Calu3 (cell line): Measurements from ENCODE around the gene FCHSD2. TPM values are rescaled to one million over a fixed set of nuclear protein-coding genes. Genes with fewer than 3 reads are reported as not detected.

Source experiments
- BruUV-seq: library from RNA; stranded (reverse); fragments of 400-500 nt; replicated peaks from 2 replicates; lab custom pipeline; 2021; lab: Mats Ljungman, UMichigan
- CTCF ChIA-PET: fragments of 300-600 bp; sonication (Branson Sonifier 250); formaldehyde crosslinking; loops from one replicate; lab custom pipeline; 2022; ENCODE audit warnings: antibody characterized with exemption; lab: Charles Lee
- DNase-seq: peaks from one replicate; pipeline ENCODE4 v3.0.0; 2022
- H3K27ac Mint-ChIP-seq: one replicate; pipeline ENCODE4 v1.8.0; 2022; ENCODE audit warnings: mixed read lengths; ENCODE audit not compliant: unreplicated experiment
- H3K27me3 Mint-ChIP-seq: one replicate; pipeline ENCODE4 v1.8.0; 2022; ENCODE audit warnings: mixed read lengths; ENCODE audit not compliant: unreplicated experiment
- H3K36me3 Mint-ChIP-seq: one replicate; pipeline ENCODE4 v1.8.0; 2022; ENCODE audit warnings: mild to moderate bottlenecking, moderate library complexity, mixed read lengths; ENCODE audit not compliant: insufficient read depth, unreplicated experiment
- H3K4me1 Mint-ChIP-seq: one replicate; pipeline ENCODE4 v1.8.0; 2022; ENCODE audit warnings: mild to moderate bottlenecking, low read depth, mixed read lengths; ENCODE audit not compliant: unreplicated experiment
- H3K4me3 Mint-ChIP-seq: one replicate; pipeline ENCODE4 v1.8.0; 2022; ENCODE audit warnings: mild to moderate bottlenecking, low read depth, moderate library complexity, mixed read lengths; ENCODE audit not compliant: unreplicated experiment
- H3K9me3 Mint-ChIP-seq: one replicate; pipeline ENCODE4 v1.8.0; 2022; ENCODE audit warnings: low read depth, mixed read lengths; ENCODE audit not compliant: unreplicated experiment
- intact Hi-C: fragments of 100-400 bp; cut with micrococcal nuclease; formaldehyde crosslinking; loops from one replicate; pipeline ENCODE4 v1.10.0; 2022; ENCODE audit not compliant: unreplicated experiment
- total RNA-seq: library from RNA; stranded (reverse); gene quantifications from 2 replicates; pipeline ENCODE4 v1.2.3, GENCODE V29; 2022
- TF ChIP-seq, protein P1 (sequence below): fragments of 200-600 bp; IDR thresholded peaks from one replicate; pipeline ENCODE4 v1.8.0; 2022; ENCODE audit warnings: antibody characterized with exemption; ENCODE audit not compliant: unreplicated experiment

The FCHSD2 gene
- total RNA-seq, 1 experiment from 2014 or later, result 16.2 TPM

DNA sequence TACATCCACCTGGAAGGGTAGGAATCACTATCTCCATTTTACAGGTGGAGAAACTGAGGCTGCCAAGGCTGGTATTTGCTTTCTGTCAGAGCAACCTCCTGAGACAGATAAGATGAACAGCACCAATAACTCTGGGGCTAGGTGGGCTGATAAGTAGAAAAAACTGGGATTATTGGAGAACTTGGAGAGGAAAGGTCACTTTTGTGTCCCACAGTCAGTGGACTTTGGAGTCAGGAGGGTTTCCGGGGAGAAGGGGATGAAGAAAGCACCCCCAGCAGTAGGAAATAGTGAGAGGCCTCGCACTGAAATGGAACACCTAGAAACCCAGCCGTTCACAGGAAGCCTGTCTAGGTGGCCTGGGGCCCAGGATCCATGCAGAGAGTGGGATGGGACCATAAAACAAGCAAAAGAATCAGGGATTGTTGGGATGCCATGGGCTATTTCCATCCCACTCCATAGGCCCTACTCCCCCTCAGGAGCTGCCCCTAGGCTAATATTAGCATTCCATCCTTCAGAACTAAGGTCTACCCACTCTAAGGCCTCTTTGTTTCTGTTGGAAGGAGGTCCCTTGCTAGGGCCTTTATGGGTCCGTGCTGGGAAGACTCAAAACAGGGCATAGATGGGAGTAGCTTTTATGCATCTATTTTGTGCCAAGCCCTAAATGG lies 31.0 kb upstream of the FCHSD2 start:
- TF ChIP-seq, protein P1, sequence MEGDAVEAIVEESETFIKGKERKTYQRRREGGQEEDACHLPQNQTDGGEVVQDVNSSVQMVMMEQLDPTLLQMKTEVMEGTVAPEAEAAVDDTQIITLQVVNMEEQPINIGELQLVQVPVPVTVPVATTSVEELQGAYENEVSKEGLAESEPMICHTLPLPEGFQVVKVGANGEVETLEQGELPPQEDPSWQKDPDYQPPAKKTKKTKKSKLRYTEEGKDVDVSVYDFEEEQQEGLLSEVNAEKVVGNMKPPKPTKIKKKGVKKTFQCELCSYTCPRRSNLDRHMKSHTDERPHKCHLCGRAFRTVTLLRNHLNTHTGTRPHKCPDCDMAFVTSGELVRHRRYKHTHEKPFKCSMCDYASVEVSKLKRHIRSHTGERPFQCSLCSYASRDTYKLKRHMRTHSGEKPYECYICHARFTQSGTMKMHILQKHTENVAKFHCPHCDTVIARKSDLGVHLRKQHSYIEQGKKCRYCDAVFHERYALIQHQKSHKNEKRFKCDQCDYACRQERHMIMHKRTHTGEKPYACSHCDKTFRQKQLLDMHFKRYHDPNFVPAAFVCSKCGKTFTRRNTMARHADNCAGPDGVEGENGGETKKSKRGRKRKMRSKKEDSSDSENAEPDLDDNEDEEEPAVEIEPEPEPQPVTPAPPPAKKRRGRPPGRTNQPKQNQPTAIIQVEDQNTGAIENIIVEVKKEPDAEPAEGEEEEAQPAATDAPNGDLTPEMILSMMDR, result no peak
- H3K9me3 Mint-ChIP-seq, result no peaks in the 10 kb centered on the region
- peaks cover 22% of the 10 kb centered on the region for H3K27me3 Mint-ChIP-seq
- BruUV-seq, result no TSS peak
- H3K4me1 Mint-ChIP-seq, result peaks cover 9% of the 10 kb centered on the region
- no peak overlapping the region for H3K4me3 Mint-ChIP-seq
- DNase-seq, result no peak
- no peak overlapping the region for H3K27ac Mint-ChIP-seq
- CTCF ChIA-PET, result no interaction called here
- intact Hi-C loops, result loop anchor here (10.0 kb wide), 1 partner anchor 448 kb away; no protein-coding TSS in a partner anchor
- H3K36me3 Mint-ChIP-seq, result no peaks in the 10 kb centered on the region

DNA sequence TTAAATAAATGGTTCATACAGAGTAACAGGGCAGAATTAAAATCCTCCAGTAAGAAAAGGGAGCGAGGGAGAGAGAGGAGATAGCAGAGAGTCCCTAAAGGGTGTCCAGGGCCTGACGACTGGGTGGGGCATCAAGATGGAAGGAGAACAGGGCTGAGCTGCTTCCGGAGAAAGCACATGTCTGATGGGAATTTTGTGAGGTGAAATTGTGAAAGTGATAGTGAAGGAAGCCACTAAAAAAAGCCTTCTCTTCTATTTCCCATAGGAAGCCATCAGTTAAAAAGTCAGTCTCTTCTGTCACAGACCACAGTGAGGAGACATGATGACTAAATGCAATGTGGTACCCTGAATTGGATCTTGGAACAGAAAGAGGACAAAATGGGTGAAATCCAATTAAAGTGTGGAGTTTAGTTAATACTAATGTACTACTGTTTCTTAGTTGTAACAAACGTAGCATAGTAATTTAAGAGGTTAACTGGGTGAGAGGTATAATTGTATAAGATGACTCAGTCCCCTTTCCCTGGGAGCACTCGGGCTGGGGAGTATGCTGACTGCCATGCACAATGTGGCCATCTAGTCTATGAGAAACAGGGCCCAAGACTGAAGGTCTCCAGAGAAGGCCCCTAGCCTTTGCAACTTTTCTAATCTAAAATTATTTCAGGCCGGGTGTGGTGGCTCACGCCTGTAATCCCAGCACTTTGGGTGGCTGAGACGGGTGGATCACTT lies 29.5 kb upstream of the FCHSD2 start:
- H3K27ac Mint-ChIP-seq, result no peak overlapping the region
- H3K36me3 Mint-ChIP-seq, result no peaks in the 10 kb centered on the region
- no peak overlapping the region for H3K4me3 Mint-ChIP-seq
- H3K27me3 Mint-ChIP-seq, result peaks cover 28% of the 10 kb centered on the region
- CTCF ChIA-PET, result no interaction called here
- TF ChIP-seq, protein P1, result no peak
- H3K9me3 Mint-ChIP-seq, result no peaks in the 10 kb centered on the region
- DNase-seq, result no peak
- H3K4me1 Mint-ChIP-seq, result no peaks in the 10 kb centered on the region
- intact Hi-C loops, result loop anchor here (10.0 kb wide), 1 partner anchor 447 kb away; no protein-coding TSS in a partner anchor
- no TSS peak for BruUV-seq

DNA sequence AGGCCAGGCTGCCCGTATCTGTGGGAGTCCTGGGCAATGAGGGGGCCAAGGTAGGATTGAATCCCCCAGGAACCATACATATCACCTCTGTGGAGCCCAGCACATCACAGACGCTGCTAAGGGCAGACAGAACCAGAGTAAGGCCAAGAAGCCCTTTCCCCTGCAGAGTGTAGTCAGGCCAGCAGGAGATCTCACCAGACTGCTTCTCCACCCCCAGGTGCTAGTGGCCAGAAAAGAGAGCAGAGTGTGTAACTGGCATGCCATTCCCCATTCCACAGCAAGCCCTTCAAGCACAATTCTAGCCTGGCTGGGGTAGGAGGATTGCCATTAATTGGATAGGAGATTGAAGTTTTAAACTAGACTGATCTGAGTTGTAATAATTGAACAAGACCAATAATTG lies 28.0 kb upstream of the FCHSD2 start:
- TF ChIP-seq, protein P1, result no peak
- BruUV-seq, result no TSS peak
- H3K36me3 Mint-ChIP-seq, result no peaks in the 10 kb centered on the region
- peaks cover 28% of the 10 kb centered on the region for H3K27me3 Mint-ChIP-seq
- H3K9me3 Mint-ChIP-seq, result no peaks in the 10 kb centered on the region
- CTCF ChIA-PET, result interaction anchor here (0.7 kb wide), 1 partner anchor 8 kb away, joined by 4 read pairs; no protein-coding TSS in a partner anchor
- H3K4me1 Mint-ChIP-seq, result no peaks in the 10 kb centered on the region
- no peak overlapping the region for H3K27ac Mint-ChIP-seq
- intact Hi-C loops, result loop anchor here (10.0 kb wide), 1 partner anchor 445 kb away; no protein-coding TSS in a partner anchor
- no peak overlapping the region for H3K4me3 Mint-ChIP-seq
- DNase-seq, result no peak

DNA sequence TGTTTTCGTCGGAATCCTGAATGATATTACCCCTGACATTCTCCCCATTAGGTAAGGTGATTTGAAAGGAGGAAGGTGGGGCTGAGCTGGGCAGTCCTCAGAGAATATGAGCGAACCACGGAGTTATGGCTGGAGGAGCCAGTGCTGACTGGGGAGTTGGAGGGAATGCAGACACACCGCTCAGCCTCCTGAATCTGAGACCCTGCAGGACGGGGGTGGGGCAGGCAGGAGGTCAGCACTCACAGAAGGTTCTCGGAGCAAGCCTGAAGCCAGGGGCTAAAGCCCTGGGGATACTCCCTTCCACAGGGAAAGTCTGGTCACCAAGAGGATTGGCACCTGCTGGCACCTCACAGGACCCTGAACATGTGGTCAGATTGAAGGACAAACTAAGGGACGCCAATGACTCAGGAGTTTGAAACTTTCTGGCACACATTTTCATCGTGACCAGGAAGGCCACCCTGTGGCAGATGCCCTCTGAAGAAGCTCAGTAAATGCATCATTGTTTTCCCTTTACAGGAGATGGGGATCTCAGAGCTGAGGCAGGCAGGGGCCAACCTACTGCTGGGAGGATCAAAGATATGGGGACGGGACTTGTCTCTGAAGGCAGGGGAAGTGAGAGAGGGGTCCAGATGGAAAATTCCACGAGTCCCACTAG lies 26.9 kb upstream of the FCHSD2 start:
- intact Hi-C loops, result no loop called here
- H3K9me3 Mint-ChIP-seq, result no peaks in the 10 kb centered on the region
- CTCF ChIA-PET, result interaction anchor here (0.6 to 1.0 kb wide), 2 partner anchors 8 to 656 kb away, joined by 3 read pairs; no protein-coding TSS in a partner anchor
- H3K27me3 Mint-ChIP-seq, result peaks cover 28% of the 10 kb centered on the region
- H3K36me3 Mint-ChIP-seq, result no peaks in the 10 kb centered on the region
- no peak for DNase-seq
- peak overlapping the region; percentile 5 for H3K27ac Mint-ChIP-seq
- BruUV-seq, result no TSS peak
- H3K4me3 Mint-ChIP-seq, result no peak overlapping the region
- TF ChIP-seq, protein P1, result no peak
- H3K4me1 Mint-ChIP-seq, result no peaks in the 10 kb centered on the region
